ENCODE measurements around the gene PIGL.
"Not testable (repeated sequence)": the region's sequence is repeated elsewhere in the genome, so short reads cannot be mapped to it uniquely, and the experiment has no call there.

DNA sequence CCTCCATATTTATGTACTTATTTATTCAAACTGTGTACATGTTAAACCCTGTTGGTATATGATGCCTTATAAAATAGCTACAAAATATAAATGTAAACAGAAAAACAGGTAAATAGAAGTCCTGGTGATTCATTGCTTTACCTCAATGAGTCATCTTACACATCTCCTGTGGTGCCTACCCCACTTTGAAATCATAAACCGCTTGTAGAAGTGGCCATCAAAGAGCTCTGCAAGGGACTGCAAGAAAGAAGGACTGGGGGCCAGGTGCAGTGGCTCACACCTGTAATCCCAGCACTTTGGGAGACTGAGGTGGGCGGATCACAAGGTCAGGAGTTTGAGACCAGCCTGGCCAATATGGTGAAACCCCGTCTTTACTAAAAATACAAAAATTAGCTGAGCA lies 79.1 kb downstream of the PIGL start:
- TF ChIP-seq, protein P1, sequence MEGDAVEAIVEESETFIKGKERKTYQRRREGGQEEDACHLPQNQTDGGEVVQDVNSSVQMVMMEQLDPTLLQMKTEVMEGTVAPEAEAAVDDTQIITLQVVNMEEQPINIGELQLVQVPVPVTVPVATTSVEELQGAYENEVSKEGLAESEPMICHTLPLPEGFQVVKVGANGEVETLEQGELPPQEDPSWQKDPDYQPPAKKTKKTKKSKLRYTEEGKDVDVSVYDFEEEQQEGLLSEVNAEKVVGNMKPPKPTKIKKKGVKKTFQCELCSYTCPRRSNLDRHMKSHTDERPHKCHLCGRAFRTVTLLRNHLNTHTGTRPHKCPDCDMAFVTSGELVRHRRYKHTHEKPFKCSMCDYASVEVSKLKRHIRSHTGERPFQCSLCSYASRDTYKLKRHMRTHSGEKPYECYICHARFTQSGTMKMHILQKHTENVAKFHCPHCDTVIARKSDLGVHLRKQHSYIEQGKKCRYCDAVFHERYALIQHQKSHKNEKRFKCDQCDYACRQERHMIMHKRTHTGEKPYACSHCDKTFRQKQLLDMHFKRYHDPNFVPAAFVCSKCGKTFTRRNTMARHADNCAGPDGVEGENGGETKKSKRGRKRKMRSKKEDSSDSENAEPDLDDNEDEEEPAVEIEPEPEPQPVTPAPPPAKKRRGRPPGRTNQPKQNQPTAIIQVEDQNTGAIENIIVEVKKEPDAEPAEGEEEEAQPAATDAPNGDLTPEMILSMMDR (IDR thresholded peaks at IDR 0.05), result not testable (repeated sequence)
- TF ChIP-seq POLR2A (IDR thresholded peaks at IDR 0.05), result not testable (repeated sequence)

All from body of pancreas (tissue), 4 donors.